Skeletal muscle tissue (tissue), 4 donors: Measurements from ENCODE around the gene NDUFB2. TPM values are rescaled to one million over a fixed set of nuclear protein-coding genes. Genes with fewer than 3 reads are reported as not detected.
"Not testable (repeated sequence)": the region's sequence is repeated elsewhere in the genome, so short reads cannot be mapped to it uniquely, and the experiment has no call there.

Experiments used
- H3K27ac ChIP-seq: one replicate; pipeline ENCODE4 v1.7.0; 2013; ENCODE audit warnings: mild to moderate bottlenecking, low read depth, low read length, inconsistent platforms
- H3K27me3 ChIP-seq, 3 donors: one replicate each; pipeline ENCODE4 v1.7.0; 2013; ENCODE audit warnings: low read length in 3 of 3; ENCODE audit not compliant: control insufficient read depth in 3 of 3, insufficient read depth in 3 of 3
- H3K36me3 ChIP-seq, 3 donors: one replicate each; pipeline ENCODE4 v1.7.0; 2013; ENCODE audit warnings: low read length in 3 of 3; ENCODE audit not compliant: control insufficient read depth in 3 of 3, insufficient read depth in 3 of 3
- H3K4me1 ChIP-seq, 3 donors: one replicate each; pipeline ENCODE4 v1.7.0; 2013; ENCODE audit warnings: low read length in 3 of 3, mild to moderate bottlenecking in 3 of 3; ENCODE audit not compliant: control insufficient read depth in 3 of 3, insufficient read depth in 3 of 3
- H3K4me3 ChIP-seq, 3 donors: one replicate each; pipeline ENCODE4 v1.7.0; 2013; ENCODE audit warnings: low read length in 3 of 3
- H3K9ac ChIP-seq, 3 donors: one replicate each; pipeline ENCODE4 v1.7.0; 2013; ENCODE audit warnings: low read length in 3 of 3, mild to moderate bottlenecking in 3 of 3, moderate library complexity in 2 of 3, low read depth in 1 of 3
- H3K9me3 ChIP-seq, 3 donors: one replicate each; pipeline ENCODE4 v1.7.0; 2013; ENCODE audit warnings: low read length in 3 of 3; ENCODE audit not compliant: control insufficient read depth in 3 of 3
- total RNA-seq: library from RNA; depleted of rRNA; stranded (reverse); fragments of >200 nt; gene quantifications from one replicate; pipeline ENCODE4 v1.2.3, GENCODE V29; 2014
- donor health status: Osteomylitis.

NDUFB2 gene
- total RNA-seq, 1 donor from 2014 or later = 38.1 TPM

- H3K4me3 ChIP-seq = peak overlapping the region in 2 of 3 donors; percentile 17 to 98
- peaks cover 0 to 7% (median 2%) of the 10 kb centered on the region in 3 donors for H3K36me3 ChIP-seq
- H3K9me3 ChIP-seq = no peaks in the 10 kb centered on the region
- no peak overlapping the region for H3K9ac ChIP-seq
- H3K27ac ChIP-seq = no peak overlapping the region
- peaks cover 19 to 25% (median 20%) of the 10 kb centered on the region in 3 donors for H3K4me1 ChIP-seq
- H3K27me3 ChIP-seq = no peaks in the 10 kb centered on the region
These were observed 2.0 kb downstream of the NDUFB2 start for GRCh38 chr7:140698477-140698876.

GRCh38 chr7:140702774-140703173 is 6.3 kb downstream of the NDUFB2 start:
- H3K9ac ChIP-seq = peak overlapping the region in 1 of 3 donors; percentile 8
- no peaks in the 10 kb centered on the region for H3K27me3 ChIP-seq
- no peak overlapping the region for H3K27ac ChIP-seq
- H3K4me1 ChIP-seq = peaks cover 7 to 9% (median 7%) of the 10 kb centered on the region in 3 donors
- H3K36me3 ChIP-seq = peaks cover 13 to 27% (median 18%) of the 10 kb centered on the region in 3 donors
- H3K4me3 ChIP-seq = no peak overlapping the region
- H3K9me3 ChIP-seq = no peaks in the 10 kb centered on the region

GRCh38 chr7:140704205-140704604 is 7.7 kb downstream of the NDUFB2 start:
- Histone ChIP-seq H3K9me3 (no peaks in the 10 kb centered on the region), H3K36me3 (peaks cover 13 to 27% (median 18%) of the 10 kb centered on the region in 3 donors)

GRCh38 chr7:140707132-140707531 is 10.6 kb downstream of the NDUFB2 start:
- H3K27me3 ChIP-seq = no peaks in the 10 kb centered on the region
- no peaks in the 10 kb centered on the region for H3K4me1 ChIP-seq
- H3K9ac ChIP-seq = no peak overlapping the region
- no peak overlapping the region for H3K4me3 ChIP-seq
- no peak overlapping the region for H3K27ac ChIP-seq
- H3K9me3 ChIP-seq = no peaks in the 10 kb centered on the region
- H3K36me3 ChIP-seq = peaks cover 13 to 27% (median 18%) of the 10 kb centered on the region in 3 donors

More at GRCh38 chr7:140704205-140704604, 7.7 kb downstream of the NDUFB2 start:
- Histone ChIP-seq H3K27me3 (no peaks in the 10 kb centered on the region), H3K4me3 (no peak overlapping the region), H3K27ac (no peak overlapping the region), H3K4me1 (no peaks in the 10 kb centered on the region), H3K9ac (no peak overlapping the region)

GRCh38 chr7:140708764-140709163 is 12.3 kb downstream of the NDUFB2 start:
- H3K27me3 ChIP-seq, H3K9ac ChIP-seq, H3K4me1 ChIP-seq, H3K27ac ChIP-seq, H3K4me3 ChIP-seq, H3K9me3 ChIP-seq: not testable (repeated sequence)
- peaks cover 12 to 23% (median 18%) of the 10 kb centered on the region in 3 donors for H3K36me3 ChIP-seq

GRCh38 chr7:140712392-140712791 is 15.9 kb downstream of the NDUFB2 start:
- H3K27ac ChIP-seq, H3K36me3 ChIP-seq, H3K4me3 ChIP-seq, H3K27me3 ChIP-seq, H3K4me1 ChIP-seq, H3K9me3 ChIP-seq, H3K9ac ChIP-seq: not testable (repeated sequence)

- no peak overlapping the region for H3K9ac ChIP-seq
- no peaks in the 10 kb centered on the region for H3K27me3 ChIP-seq
- H3K27ac ChIP-seq = no peak overlapping the region
- no peaks in the 10 kb centered on the region for H3K4me1 ChIP-seq
- no peaks in the 10 kb centered on the region for H3K36me3 ChIP-seq
- H3K4me3 ChIP-seq = no peak overlapping the region
- no peaks in the 10 kb centered on the region for H3K9me3 ChIP-seq
These were observed 18.0 kb downstream of the NDUFB2 start for GRCh38 chr7:140714331-140715040.

- H3K27me3 ChIP-seq = no peaks in the 10 kb centered on the region
- H3K27ac ChIP-seq = no peak overlapping the region
- H3K9ac ChIP-seq = no peak overlapping the region
- no peak overlapping the region for H3K4me3 ChIP-seq
- no peaks in the 10 kb centered on the region for H3K36me3 ChIP-seq
- H3K4me1 ChIP-seq = no peaks in the 10 kb centered on the region
- no peaks in the 10 kb centered on the region for H3K9me3 ChIP-seq
These were observed 23.2 kb downstream of the NDUFB2 start for GRCh38 chr7:140719721-140720120.

- no peaks in the 10 kb centered on the region for H3K36me3 ChIP-seq
- H3K4me1 ChIP-seq = no peaks in the 10 kb centered on the region
- H3K27ac ChIP-seq = no peak overlapping the region
- no peaks in the 10 kb centered on the region for H3K9me3 ChIP-seq
- H3K9ac ChIP-seq = no peak overlapping the region
- no peak overlapping the region for H3K4me3 ChIP-seq
- no peaks in the 10 kb centered on the region for H3K27me3 ChIP-seq
These were observed 25.7 kb downstream of the NDUFB2 start for GRCh38 chr7:140722254-140722653.

GRCh38 chr7:140723006-140723405 is 26.5 kb downstream of the NDUFB2 start:
- Histone ChIP-seq H3K27me3 (no peaks in the 10 kb centered on the region), H3K27ac (no peak overlapping the region), H3K9me3 (no peaks in the 10 kb centered on the region), H3K36me3 (no peaks in the 10 kb centered on the region), H3K4me3 (no peak overlapping the region), H3K9ac (no peak overlapping the region), H3K4me1 (no peaks in the 10 kb centered on the region)
